Effector memory CD4-positive, alpha-beta T cell (primary cell): ENCODE measurements around the gene ZC2HC1B.

Experiments used
- DNase-seq, 3 donors: peaks; one replicate each; pipeline ENCODE4 v3.0.0-alpha.2; 2020
- H3K27ac ChIP-seq: 2 replicates; pipeline ENCODE4 v1.7.0; 2013; ENCODE audit warnings: mild to moderate bottlenecking, low read length, moderate library complexity; ENCODE audit not compliant: insufficient read depth, poor library complexity, severe bottlenecking
- H3K27me3 ChIP-seq: replicated peaks from 2 replicates; pipeline ENCODE4 v1.7.0; 2013; ENCODE audit warnings: mild to moderate bottlenecking, low read length; ENCODE audit not compliant: insufficient read depth, control insufficient read depth, poor library complexity, severe bottlenecking
- H3K36me3 ChIP-seq: 2 replicates; pipeline ENCODE4 v1.7.0; 2013; ENCODE audit warnings: mild to moderate bottlenecking, low read length, moderate library complexity; ENCODE audit not compliant: control insufficient read depth, insufficient read depth
- H3K4me1 ChIP-seq: 2 replicates; pipeline ENCODE4 v1.7.0; 2013; ENCODE audit warnings: low read length, mild to moderate bottlenecking; ENCODE audit not compliant: control insufficient read depth, insufficient read depth, poor library complexity, severe bottlenecking
- H3K4me3 ChIP-seq: 2 replicates; pipeline ENCODE4 v1.7.0; 2013; ENCODE audit warnings: low read length, low read depth, mild to moderate bottlenecking; ENCODE audit not compliant: insufficient read depth, poor library complexity, severe bottlenecking
- H3K9me3 ChIP-seq: 2 replicates; pipeline ENCODE4 v1.7.0; 2013; ENCODE audit warnings: mild to moderate bottlenecking, low read length, moderate library complexity; ENCODE audit not compliant: control insufficient read depth

The ZC2HC1B gene

DNA sequence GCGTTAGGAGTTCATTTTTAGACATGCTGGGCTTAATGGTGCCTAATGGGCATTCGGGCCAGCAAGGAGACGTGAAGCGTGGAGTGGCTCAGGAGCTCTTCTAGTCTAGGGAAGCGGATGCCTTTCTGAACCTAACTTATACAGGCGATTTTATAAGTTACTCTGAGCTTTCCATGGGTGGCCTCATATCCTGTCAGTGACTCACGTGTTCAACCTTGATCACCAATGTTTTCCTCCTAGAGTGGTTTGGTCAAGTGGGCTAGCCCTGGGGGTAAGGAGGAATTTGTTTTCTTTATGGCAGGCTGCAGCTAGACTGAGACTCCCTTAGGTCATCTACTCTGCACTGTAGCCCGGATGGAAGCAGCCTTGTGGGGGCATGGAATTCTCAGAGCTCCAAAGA, 91.7 kb downstream of the ZC2HC1B start:
- Histone ChIP-seq H3K9me3 (no peaks in the 10 kb centered on the region), H3K4me3 (no peak overlapping the region), H3K4me1 (no peaks in the 10 kb centered on the region), H3K27me3 (no peaks in the 10 kb centered on the region), H3K27ac (no peak overlapping the region), H3K36me3 (no peaks in the 10 kb centered on the region)
- DNase-seq: no peak

DNA sequence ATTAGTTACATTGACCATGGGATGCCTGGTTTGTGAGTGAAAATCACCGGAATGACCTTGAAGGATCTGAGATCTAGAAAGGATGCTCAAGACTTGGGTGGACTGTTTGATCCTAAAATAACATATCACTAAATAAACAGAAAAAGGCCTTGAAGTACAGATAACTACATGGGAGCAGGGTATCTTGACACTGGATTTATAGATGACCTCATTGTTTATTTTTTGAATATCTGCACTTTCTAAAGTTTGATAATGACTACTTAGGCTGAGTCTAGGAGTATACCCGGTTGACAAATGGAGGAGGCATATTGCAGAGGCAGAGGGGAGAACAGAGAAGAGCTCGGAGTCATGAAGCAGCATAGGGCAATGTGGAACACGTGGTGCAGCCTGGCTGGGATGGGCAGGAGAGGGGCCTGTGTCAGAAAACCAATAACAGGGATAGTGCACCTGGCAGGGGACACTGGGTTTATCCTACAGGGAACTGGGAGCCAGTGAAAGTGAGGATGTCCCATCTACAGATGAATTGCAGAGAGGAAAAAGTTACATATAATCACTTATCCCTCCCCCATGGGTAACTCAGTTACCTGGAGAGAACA, 93.5 kb downstream of the ZC2HC1B start:
- no peak overlapping the region for H3K27ac ChIP-seq
- no peak overlapping the region for H3K4me3 ChIP-seq
- H3K36me3 ChIP-seq: no peaks in the 10 kb centered on the region
- no peak for DNase-seq
- H3K27me3 ChIP-seq: no peaks in the 10 kb centered on the region
- H3K4me1 ChIP-seq: no peaks in the 10 kb centered on the region
- H3K9me3 ChIP-seq: no peaks in the 10 kb centered on the region

DNA sequence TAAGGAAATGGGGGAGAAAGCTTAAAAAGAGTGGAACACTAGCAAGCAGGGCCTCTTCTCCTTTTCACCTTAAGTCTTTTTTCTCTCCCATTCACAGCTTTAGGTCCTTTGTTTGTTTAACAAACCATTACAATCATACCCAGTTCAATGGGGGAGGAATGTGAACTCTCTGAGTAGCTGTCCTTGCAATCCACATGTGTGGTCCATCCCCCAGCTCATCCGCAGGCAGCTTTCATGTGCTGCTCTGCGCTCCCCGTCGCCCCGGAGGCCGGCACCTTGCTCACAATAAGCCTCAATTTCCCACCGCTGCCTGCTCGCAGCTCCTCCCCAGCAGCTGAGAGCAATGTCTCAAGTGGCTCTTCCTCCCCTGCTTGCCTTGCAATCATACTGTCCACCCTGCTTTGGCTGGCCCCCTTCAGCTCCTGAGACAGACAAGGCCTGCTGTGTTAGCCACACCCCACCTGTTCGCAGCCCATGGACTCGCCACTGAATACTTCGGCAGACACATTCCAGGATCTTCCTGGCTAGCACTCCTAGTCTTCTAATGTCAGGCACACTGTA, 94.6 kb downstream of the ZC2HC1B start:
- Histone ChIP-seq H3K27ac (no peak overlapping the region), H3K36me3 (no peaks in the 10 kb centered on the region), H3K9me3 (no peaks in the 10 kb centered on the region), H3K27me3 (no peaks in the 10 kb centered on the region), H3K4me3 (no peak overlapping the region), H3K4me1 (no peaks in the 10 kb centered on the region)
- no peak for DNase-seq

DNA sequence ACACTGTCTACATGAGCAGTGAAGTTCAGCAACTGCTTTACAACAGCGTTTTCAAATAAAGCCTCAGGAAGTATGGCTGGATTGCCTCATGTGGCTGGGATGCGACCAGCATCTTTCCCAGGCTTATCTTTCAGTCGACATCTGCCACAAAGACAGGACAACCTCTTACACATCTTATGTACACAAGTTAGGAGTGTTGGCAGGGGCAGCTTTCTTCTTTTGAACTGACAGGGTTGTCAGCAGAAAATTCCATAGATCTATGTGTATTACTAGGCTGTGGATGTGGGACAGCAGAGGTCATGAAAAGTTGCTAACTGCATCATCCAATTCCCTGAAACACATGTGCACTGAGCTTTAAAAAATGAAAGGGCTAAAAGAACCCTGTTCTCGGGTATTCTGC, 95.7 kb downstream of the ZC2HC1B start:
- Histone ChIP-seq H3K4me3 (no peak overlapping the region), H3K4me1 (no peaks in the 10 kb centered on the region), H3K27me3 (no peaks in the 10 kb centered on the region), H3K27ac (no peak overlapping the region), H3K9me3 (no peaks in the 10 kb centered on the region), H3K36me3 (no peaks in the 10 kb centered on the region)
- DNase-seq: no peak

DNA sequence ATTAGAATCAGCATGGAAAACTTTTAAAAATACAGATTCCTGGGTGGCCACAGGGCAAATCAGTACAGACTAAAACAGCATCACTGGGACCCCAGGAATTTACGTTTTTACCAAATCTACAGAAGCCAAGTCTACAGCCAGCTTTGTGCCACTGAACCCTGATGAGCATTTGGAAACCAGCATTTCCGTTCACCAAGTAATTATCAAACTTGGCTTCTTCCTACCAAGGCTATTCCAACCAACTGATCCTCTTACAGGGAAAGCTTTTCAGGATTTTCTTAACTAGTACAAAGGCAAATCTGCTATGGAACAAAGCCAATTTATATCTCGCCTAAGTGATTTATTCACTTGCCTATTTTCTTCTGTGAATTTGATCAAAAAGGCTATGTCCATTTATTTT, 96.8 kb downstream of the ZC2HC1B start:
- DNase-seq: no peak
- Histone ChIP-seq H3K27ac (no peak overlapping the region), H3K4me3 (no peak overlapping the region), H3K9me3 (no peaks in the 10 kb centered on the region), H3K27me3 (no peaks in the 10 kb centered on the region), H3K36me3 (no peaks in the 10 kb centered on the region), H3K4me1 (no peaks in the 10 kb centered on the region)

DNA sequence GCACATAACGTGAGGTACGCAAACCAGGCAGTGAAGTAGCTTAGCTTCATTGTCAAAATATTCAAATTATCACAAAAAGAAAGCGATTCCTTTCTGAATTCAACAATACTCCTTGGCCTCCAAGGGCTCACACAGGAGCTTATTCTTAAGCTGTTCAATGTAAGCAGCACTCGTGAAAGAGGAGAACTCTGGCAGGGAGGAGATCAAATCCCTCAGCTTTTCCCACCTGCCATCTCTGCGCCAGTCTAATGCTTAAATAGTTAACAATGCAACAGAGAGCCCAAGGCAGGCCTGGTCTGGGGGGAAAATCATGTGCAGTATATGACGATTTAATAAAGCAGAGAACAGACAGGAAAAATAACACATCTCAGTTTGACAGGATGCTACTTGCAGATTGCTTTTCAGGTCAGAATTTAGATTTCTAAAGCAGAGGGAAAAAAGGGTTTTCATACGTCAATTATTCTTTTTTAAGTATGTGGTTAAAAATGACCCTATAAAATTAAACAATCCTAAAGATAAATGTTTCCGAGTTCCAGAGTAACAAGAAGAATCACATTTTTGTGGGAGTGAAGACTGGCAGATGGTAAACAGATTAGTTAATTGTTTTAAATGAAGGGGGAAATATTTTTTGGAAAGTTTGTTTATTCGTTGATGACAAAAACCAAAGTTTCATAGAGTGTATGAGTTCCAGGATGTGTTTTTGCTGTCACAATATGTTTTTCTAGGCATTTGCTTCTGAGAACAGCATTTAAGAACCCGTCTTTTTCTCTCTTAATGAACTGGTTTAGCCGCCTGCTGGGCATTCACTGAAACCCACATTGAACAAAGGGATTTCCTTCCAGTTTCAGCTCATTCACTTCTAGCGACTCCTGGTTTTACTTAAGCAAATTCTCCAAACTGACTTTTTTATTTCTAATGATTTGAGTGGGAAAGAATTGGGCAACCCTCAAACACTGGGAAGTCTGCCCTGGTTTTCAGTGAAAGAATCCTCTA, 97.9 kb downstream of the ZC2HC1B start:
- no peak overlapping the region for H3K27ac ChIP-seq
- H3K27me3 ChIP-seq: no peaks in the 10 kb centered on the region
- H3K36me3 ChIP-seq: no peaks in the 10 kb centered on the region
- no peaks in the 10 kb centered on the region for H3K9me3 ChIP-seq
- H3K4me3 ChIP-seq: no peak overlapping the region
- no peak for DNase-seq
- H3K4me1 ChIP-seq: no peaks in the 10 kb centered on the region

DNA sequence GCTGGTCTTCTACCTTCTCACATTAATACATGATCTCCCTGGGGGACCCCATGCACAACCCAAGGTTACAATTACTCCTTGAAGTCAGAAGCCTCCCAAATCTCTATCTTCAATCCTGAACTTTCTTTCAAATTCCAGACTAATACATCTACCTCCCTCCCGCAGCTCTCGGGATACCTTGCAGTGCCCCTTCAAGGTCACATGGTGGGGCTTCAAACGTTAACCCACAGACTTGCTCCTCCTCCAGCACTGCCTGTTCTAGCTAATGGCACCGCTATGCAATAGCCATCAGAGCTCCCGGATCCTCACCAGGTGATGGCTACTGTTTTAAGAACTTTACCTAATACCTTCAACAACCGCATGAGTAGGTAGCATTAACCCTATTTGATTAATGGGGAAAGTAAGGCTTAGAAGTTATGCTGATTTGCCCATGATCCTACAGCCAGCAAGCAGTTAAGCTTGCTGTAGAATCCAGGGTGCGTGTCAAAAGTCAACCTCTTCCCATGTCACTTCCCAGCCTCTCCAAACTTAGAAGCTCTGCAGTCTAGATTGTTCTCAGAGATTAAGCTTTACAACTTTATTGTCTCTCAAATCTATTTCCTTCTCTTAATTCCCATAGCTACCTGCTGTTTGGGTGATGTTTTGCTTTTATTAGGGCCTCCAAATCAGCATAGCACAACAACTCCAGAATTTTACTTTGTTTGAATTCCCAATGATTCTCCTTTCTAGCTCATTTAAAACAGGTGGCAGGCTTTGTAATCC, 99.1 kb downstream of the ZC2HC1B start:
- Histone ChIP-seq H3K9me3 (no peaks in the 10 kb centered on the region), H3K4me1 (no peaks in the 10 kb centered on the region), H3K27me3 (no peaks in the 10 kb centered on the region), H3K36me3 (no peaks in the 10 kb centered on the region), H3K4me3 (no peak overlapping the region), H3K27ac (no peak overlapping the region)
- DNase-seq: no peak

DNA sequence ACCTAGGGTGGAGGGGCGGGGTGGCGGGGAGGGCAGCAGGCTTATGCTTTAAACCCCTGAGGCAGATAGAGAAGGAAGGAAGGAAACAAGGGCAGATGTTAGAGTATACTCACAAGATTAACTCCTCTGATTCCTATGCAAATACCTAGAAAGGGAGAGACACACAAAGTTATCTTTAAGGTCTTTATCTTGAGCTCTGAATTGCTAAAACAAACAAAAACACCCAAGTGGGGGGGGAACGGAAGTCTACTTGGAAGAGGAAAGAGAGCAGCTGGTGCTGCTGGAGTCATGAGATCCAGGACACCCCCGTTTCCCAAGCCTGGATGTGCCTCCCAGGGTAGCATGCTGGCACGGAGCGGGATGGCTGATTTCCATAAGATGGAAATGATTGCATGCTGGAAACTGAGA, 100.4 kb downstream of the ZC2HC1B start:
- Histone ChIP-seq H3K27ac (no peak overlapping the region), H3K36me3 (no peaks in the 10 kb centered on the region), H3K9me3 (no peaks in the 10 kb centered on the region), H3K4me3 (no peak overlapping the region), H3K4me1 (no peaks in the 10 kb centered on the region), H3K27me3 (no peaks in the 10 kb centered on the region)
- DNase-seq: no peak

DNA sequence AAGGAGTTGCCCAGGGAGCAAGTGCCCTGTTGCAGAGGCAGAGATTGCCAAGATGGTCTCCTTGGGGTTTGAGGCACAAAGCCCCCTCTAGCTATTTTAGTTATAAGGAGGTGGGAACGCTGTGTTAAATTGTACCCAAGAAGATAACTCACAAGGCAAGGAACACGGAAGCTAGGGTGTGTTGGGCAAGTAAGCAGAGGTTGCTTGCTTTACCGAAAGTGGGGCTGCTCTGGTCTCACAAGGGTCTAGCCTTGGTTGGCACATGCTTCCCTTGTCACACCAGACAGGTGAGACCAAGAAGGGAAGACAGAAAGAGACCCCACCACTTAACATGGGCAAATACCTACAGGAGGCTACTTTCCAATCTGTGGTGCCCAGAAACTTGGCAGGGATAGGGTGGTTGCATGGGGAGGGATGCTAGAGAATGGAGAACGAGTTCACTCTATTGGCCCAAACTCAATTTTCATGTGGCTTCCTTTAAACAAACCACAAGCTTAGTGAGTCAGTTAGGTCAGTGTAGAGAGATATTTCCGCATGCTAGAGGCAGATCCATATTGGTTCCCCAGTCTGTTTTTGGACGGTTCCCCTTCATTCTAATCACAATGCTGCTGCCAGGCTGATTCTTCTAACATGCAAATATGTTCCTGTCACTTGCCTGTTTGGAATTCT, 101.4 kb downstream of the ZC2HC1B start:
- H3K4me1 ChIP-seq: no peaks in the 10 kb centered on the region
- no peak overlapping the region for H3K4me3 ChIP-seq
- no peaks in the 10 kb centered on the region for H3K36me3 ChIP-seq
- H3K27me3 ChIP-seq: no peaks in the 10 kb centered on the region
- no peak overlapping the region for H3K27ac ChIP-seq
- no peak for DNase-seq
- no peaks in the 10 kb centered on the region for H3K9me3 ChIP-seq
